Activated CD4-positive, alpha-beta T cell treated with anti-CD3 and anti-CD28 coated beads for 4 hours (primary cell): ENCODE measurements around the gene CREB3.

Experiments used
- DNase-seq, 2 donors: peaks; one replicate each; pipeline ENCODE4 v3.0.0-alpha.2; 2020

The CREB3 gene, protein sequence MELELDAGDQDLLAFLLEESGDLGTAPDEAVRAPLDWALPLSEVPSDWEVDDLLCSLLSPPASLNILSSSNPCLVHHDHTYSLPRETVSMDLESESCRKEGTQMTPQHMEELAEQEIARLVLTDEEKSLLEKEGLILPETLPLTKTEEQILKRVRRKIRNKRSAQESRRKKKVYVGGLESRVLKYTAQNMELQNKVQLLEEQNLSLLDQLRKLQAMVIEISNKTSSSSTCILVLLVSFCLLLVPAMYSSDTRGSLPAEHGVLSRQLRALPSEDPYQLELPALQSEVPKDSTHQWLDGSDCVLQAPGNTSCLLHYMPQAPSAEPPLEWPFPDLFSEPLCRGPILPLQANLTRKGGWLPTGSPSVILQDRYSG

DNA sequence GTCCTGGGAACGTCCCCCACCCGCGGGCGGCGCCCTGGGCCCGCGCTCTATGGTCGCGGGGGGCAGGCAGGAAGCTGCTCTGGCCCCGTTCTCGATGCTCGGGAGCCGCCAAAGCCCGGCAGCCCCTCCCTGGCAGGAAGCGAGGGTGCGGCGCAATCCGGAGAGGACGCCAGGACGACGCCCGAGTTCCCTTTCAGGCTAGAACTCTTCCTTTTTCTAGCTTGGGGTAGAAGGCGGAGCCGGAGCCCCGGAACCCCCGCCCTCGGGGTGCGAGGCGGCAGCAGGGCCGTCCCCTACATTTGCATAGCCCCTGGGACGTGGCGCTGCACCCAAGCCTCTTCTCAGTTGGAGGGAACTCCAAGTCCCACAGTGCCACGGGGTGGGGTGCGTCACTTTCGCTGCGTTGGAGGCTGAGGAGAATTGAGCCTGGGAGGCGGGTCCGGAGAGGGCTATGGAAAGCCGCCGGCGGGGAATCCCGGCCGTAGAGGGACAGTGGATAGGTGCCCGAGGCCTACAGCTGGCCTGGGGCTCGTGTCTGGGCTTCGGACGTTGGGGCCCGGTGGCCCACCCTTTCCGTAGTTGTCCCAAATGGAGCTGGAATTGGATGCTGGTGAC lies at the start of gene CREB3, which contains the start of gene TLN1:
CREB3 (plus strand) TSS at position 482 of the 615 bp plus-strand sequence; CDS start at position 589, 107 bp downstream.
TLN1 (minus strand) TSS at position 11 of the 615 bp plus-strand sequence. CDS start 6,501 bp downstream, outside the sequence.
- DNase-seq = peak; percentile 94 to 95

DNA sequence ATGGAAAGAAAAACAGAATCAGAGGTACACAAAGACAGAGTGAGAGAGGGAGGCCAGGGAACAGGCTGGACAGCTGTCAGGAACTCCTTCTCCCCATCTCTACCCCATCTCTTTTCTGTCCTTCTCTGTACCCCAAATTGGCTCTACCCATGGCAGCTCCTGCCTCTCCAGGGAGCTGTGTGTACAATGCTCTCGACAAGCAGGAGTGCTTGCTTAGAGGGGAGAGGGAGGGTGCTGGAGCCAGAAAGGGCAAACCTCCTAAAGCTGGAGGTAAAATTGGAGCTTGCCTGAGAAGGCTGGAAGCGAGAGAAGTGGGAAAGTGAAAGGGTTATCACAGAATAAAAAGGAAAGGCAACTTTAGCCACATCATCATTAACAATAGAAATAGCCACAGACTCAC lies 49.1 kb upstream of the CREB3 start:
- DNase-seq = no peak

DNA sequence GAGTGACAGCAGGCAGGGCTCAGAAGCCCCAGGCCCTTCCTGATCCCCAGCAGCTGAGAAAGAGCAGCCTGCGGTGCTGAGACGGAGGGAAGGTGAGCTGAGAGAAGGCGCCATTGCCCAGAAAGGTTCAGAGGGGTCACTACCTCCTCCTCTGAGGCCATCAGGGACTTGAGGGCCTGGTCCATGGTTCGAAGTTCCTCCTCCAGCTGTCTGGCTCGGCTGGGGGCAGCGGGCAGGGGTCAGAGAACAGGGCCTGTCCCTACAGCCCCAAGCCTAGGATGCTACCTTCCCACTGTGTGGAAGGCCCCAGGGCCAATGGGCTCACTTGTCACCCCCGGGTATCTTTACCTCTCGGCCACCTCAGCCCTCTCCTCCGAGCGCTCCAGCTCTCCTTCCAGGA lies 47.5 kb upstream of the CREB3 start:
- DNase-seq = no peak

DNA sequence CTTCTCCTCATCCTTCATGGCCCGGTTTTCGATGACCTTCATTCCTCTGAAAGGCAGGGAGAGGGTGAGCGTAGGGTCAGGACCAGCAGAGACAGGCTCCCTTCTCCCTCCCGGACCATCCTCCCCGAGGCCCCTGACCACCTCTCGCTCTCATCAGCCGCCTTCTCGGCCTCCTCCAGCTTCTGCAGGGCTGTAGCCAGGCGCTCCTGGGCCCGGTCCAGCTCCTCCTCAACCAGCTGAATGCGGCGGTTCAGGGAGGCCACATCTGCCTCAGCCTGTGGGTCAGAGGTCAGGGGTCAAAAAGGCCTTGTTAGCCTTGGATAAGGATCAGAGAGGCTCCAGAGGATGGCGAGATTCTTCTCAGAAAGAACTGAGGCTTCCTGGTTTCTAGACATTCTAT lies 47.0 kb upstream of the CREB3 start:
- no peak for DNase-seq

DNA sequence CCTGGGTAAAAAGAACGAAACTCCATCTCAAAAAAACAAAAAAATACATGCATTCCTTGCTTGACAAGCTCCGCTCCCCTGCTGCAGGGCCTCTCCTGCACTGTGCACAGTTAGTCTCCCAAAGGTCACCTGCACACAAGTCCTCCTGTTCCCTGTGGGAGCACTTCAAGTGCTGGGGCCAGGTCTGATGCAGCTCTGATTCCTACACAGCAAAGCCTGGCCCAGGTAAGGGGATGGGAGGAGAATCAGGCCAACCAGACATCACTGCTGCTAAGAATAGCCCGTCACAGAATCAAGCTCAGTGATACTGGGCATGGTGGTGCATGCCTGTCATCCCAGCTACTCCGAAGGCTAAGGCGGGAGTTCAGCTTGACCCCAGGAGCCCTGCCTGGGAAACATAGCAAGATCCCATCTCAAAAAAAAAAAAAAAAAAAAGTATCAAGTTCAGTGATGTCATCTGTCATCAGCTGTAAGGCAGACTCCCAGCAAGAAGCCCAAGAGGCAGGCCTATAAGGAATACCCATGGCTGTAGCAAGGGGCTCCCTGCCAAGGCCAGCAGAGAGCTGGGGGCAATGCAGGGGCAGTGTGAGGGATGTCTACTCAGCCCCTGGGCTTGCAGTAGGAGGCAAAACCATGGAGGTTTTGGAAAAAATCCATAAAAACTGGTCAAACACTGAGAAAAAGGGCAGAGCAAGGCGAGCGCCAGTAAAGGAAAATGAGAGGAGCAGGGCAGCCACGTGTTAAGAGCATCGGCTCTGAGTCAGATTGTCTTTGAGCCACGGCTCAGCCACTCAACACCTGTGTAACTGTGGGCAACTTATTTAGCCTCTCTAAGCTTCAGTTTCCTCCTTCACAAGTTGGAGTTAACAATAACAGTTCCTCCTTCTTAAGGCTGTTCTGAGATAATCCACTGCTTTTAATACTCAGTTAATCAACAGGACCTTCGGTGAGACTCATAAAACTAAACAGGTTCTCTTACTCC lies 46.0 kb upstream of the CREB3 start:
- DNase-seq = no peak

DNA sequence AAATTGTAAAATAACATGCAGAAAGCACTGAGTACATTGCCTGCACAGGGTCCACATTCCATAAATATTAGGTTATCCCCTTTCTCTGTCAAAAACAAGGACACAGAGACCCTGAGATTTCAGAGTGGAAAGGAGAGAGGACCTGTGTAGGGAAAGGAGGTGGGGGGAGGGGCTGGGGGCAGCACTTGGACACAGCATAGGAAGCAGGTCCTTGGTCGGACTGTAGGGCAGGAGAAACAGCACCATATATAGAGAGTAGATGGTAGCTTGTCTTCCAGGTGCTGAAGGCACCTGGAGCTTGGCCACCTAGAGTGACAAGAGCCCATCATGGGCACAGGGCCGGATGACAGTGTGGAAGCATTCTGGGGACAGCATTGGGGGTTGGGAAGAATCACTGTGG lies 45.2 kb upstream of the CREB3 start:
- no peak for DNase-seq

DNA sequence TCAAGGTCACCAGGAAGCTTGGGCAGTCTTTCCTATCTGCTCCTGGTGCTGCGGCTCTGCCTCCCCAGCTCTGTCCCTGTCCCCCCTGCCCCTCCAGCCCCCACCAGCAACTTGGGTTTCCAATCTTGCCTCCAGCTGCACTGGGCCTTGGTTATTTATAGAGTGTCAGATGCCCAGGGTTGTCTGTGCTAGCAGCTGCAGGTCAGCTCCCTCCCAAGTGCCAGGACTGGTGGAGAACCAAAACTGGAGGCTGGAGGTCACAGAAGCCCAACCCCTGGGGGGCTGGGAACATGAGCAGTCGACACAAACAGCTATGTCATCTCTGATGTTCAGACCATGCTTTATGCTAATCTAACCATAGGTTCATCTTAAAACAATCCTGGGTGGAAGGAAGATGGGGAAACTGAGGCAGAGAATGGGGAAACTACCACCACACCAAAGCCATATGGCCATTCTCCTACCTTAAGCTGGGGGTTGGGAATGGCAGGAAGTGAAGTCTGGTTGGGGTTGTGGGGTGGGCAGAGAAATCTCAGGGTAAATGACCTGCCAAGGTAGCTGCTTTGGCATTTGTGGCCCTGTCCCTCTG lies 44.4 kb upstream of the CREB3 start:
- no peak for DNase-seq

DNA sequence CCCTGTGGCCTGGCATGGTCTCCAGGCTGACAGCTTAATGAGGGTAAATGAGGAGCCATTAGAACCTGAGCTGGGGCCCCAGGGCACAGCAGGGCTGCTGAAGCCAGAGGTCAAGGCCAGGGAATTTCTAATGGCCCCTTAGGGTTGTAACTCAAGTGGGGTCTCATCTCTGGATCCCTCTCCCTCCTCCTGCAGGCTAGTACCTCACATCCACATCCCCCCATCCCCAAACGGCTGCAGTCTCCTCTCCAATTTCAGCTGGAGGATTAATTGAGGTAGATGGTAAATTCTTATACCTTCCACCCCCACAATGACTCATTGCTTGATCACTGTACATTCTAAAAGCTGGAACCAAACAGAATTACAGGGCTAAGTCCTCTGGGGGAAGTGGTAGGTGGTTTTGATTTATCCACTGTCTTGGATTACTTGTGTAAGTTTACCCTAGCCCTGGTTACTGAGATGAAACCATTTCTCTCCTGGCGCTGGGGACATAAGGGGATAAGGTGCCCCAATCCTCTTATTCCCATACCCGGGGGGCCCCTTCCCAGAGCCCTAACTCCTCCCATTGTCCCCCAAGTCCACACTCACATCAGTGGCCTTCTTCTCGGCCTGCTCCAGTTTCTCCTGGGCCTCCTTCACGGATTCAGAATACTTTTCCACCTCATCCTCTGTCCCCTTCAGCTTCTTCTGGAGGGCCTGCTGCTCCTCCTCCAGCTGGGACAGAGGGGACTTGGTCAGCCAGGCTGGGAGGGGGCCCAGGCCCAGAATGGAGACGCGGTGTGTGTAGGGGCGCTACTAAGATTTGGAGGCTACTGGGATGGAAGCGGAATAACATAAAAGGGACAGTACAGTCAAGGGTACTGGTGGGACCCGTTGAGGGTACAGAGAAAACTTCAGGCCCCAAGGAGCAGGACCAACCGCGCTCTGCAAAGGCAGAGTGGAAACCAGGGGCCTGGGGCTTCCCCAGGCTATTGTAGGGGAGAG lies 43.6 kb upstream of the CREB3 start:
- DNase-seq = no peak

DNA sequence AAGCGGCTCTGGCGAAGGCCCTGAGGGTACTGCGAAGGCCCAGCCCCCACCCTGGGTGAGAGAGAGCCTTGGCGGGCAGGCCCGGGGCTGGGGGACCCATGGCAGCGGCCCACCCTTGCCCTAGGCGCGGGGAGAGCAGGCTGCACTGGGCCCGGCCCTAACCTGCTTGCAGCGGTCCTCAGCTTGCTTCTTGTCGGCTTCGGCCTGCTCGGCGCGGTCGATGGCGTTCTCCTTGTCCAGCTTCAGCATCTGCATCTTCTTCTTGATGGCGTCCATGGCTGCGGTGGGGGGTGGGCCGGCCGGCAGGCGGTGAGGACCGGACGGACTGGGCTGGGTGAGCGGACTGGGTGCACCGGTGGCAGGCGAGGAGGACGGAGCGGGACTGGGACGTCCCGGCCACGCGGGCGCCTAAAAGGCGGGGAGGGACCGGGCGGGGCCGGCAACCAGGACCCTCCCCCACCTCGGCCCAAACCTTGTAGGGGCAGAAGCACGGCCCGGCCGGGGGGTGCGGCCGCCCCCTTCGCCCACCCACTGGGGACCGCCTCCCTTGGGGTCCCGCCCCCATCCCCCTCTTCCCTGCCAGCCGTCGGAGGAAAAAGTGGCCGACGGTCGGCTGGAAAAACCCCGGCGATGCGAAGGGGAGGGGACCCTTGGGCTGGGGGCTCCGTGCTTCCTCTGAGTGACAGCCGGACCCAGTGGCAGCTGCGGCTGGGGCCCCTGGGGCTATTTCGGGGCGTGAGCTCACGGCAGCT lies 42.7 kb upstream of the CREB3 start, which contains the start of gene TPM2:
TPM2 (minus strand) TSS at position 384 of the 752 bp plus-strand sequence; CDS start at position 276, 108 bp downstream.
- no peak for DNase-seq

DNA sequence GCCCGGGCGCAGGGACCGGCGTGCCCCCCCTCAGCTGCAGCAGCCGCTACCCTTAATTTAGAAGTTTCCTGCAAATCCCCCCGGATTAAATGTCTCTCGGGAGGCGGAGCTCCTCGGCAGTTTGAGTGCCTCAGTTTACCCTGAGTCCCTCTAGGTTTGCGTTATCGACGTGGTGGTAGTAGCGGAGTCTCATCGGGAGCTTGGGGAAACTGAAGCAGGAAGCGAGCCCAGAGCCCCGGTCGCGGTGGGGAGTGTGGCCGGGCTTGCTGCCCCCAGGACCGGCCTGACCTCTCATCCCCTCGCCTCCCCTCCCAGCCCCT lies 42.2 kb upstream of the CREB3 start:
- no peak for DNase-seq

DNA sequence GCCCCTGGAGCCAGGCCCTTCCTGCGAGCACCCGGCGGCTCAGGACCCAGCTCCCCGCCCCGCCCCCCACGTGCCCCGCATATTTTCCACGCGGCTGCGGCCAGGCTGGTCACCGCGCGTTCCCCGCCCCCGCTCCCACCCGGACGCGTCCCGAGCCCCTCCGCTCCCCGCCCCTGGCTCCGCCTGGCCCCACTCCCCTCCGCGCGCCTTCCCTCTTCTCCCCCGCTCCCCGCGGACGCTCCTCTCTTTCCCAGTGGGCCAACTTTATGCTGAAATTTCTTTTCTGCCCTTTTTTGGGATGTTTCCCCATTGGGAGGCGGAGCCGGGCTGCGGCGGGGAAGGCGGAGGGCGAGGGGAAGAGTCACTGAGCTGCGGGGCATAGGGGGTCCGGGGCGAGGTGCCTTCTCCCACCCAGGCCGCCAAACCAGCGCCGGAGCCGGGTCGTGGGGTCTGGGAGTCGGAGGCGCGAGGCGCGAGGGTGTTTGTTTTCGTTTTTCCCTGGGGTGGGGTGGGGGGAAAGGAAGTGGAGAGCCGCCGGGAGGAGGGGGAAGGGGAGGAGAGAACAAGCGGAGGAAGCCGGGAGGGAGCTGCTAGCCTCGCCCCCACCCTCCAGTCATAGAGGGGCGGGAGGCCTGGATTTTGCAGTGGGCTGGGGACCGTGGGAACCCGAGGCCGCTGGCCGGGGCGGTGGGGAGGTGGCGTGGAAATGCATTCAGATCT lies 41.7 kb upstream of the CREB3 start:
- peak; percentile 15 to 36 for DNase-seq

DNA sequence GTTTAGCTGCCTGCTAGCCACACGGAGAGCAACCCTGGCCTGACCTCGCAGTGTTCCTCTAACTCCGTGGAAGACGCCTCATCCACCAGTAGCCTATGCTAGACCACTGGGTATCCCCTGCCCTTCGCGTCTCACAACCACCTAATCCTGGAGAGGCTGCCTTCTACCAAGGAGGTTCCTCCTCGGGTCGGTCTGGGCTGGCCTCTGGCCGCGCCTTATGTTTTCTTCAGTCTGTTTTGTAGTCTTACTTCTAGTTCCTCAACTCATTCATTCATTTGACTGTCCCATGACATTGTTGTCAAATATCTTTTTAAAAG lies 41.2 kb upstream of the CREB3 start:
- no peak for DNase-seq

DNA sequence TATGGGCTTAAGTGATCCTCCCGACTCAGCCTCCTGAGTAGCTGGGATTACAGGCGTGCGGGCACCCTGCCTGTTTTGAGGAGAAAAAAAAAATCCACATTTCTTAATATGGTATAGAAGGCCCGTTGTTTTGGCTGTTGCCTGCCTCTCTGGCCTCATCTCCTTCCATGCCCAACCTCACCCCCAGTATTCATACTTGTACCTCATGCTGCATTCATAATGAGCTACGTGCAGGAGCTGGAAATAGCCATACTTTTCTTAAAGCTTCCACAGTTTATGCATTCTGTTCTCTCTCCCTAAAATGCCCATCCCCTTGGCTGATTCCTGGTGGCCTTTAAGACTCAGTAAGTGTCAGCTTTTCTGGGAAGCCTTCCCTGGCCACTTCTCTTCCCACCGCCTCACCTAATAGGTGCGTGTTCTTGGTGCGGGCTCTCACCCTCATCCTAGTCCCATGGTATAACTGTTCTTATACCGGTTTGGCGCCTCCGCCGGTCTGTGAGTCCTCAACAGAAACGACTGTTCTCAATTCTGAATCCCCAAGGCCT lies 40.6 kb upstream of the CREB3 start:
- no peak for DNase-seq

DNA sequence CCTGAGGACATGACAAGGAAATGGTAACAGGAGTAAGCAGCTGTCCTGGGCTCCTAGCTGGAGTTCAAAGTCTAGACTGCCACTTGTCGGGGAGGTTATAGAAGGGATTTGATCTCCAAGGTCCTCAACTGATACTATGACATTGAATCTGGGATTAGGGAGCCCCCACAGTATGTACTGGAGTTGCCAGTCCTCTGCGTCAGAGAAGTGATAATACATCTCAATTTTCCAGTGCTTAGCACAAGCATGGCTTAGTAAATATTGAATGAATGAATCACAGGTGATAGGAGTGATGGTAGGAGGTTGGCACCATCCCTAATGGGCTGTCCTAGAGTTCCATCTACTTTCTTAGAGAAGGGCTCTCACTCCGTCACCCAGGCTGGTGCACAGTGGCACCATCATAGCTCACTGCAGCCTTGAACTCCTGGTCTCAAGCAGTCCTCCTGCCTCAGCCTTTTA lies 36.5 kb upstream of the CREB3 start:
- no peak for DNase-seq

DNA sequence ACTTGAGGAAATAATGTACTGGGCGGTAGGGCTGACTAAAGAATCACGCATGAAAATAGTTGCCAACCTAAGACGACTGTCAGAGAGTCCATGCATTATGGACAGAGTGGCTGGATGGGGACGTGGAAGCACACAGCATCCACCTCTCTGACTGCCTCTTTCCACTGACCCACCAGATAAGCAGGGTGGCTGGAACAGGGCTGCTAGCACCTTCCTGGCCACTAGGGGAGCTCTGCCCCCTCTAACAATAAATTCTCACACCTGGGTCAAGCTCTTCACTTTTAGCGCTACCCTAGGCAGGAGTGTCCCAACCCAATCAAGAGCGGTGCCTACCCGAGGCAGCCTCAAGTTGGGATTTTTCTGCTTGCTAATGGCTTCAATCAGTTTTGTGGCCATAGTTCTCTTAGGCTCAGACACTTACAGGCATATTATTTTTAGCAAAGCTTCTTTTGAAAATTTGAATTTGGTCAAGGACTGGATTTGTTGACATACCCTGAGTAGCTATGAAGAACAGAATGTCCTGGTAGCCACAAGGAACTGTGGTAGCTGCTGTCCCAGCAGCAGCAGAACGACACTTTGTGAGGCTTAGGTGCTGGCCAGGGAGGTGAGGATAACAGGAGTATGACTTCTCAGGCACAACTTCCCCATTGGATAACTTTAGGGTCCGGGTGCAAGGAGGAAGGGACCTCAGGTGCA lies 35.8 kb upstream of the CREB3 start:
- peak; percentile 46 to 54 for DNase-seq

DNA sequence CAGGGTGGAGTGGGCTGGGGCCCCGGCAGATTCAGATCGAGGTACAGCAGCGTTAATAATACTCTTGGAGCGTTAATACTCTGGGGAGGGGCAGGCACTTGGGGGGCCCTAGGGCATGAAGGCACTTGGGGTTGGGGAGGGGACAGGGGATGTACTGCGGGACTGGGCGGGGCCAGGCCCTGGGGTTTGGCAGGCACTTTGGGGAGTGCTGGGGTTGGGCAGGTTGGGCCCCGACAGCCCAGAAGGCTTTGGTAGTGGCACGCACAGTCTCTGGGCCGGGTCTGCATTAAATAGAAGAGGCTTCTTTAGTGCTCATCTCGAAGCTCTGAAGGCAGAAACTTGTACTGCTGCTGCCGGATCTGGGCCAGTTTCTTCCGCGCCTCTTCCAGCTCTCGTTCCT lies 35.0 kb upstream of the CREB3 start:
- DNase-seq = no peak

DNA sequence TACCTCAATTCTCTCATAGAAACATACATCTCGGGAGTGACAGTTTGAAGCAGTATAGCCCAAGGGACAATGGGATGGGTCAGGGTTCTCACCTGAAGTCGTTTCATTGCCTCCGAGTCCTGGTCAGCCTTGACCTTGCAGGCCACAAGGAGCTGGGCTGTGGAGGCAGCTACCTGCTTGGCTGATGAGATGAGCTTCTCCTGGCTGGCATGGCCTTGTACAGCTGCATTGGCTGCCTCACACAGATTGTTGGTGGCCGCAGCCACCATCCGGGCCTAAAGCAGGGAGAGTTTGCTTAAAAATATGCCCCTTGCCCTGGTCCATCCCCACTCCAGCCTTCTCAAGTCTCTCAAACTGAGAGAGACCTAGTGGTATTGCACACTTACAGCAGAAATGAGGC lies 34.2 kb upstream of the CREB3 start:
- DNase-seq = no peak

DNA sequence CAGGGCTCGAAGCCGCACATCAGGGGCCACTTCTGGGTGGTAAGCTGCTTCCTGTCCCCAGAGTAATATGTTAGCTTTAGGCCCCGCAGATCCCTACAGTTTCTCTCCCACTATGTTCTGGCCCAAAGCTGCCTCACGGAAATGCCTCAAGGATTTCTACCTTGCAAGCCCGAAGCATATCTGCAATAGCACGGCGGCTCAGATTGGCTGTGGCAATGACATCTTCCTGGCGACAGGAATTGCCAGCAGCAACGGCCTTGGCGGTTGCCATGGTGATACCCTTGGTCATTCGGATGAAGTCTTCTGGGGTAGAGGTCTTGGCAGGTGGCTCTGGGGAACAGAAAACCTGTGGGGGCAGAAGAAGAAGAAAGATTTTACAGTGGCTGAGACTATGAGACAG lies 32.4 kb upstream of the CREB3 start:
- DNase-seq = no peak

DNA sequence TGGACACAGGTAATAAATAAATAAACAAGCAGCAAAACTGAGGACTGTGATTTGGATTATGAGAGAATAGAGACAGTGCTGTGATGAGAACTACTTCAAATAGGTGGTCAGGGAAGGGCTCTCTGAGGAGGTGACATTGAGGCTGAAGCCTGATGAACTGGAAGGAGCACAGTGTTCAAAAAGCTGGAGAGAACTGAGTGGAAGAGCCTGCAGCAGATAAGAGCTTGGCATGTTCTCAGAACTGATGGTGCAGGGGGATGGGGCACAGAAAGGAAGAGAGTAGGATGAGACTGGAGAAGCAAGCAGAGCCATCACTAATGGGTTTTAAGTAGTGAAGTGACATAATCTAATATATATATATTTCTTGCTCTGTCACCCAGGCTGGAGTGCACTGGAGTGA lies 31.5 kb upstream of the CREB3 start:
- DNase-seq = no peak
